A673 (cell line): ENCODE data around the gene CLK1. TPM values are rescaled to one million over a fixed set of nuclear protein-coding genes. Genes with fewer than 3 reads are reported as not detected.

Source experiments
- total RNA-seq: library from RNA; stranded (reverse); gene quantifications from 2 replicates; pipeline ENCODE4 v1.2.3, GENCODE V29; 2021

CLK1 gene
- total RNA-seq, 1 experiment from 2014 or later = 73.3 TPM

Other genes with a start within 250 kb of the CLK1 start
- gene BZW1, start 52.7 kb downstream of the CLK1 start, total RNA-seq = 321 and 396 TPM in 2 replicates
- gene PPIL3, start 24.4 kb upstream of the CLK1 start, total RNA-seq = 37.2 and 48.3 TPM in 2 replicates
- gene NIF3L1, start 24.7 kb upstream of the CLK1 start, total RNA-seq = 56.4 and 56.7 TPM in 2 replicates
- 48.6 and 56.0 TPM in 2 replicates for gene ORC2, start 99.0 kb upstream of the CLK1 start, total RNA-seq
- gene HYCC2, start 207.0 kb upstream of the CLK1 start, total RNA-seq = 15.5 and 18.4 TPM in 2 replicates
- 119 and 120 TPM in 2 replicates for gene NDUFB3, start 207.3 kb upstream of the CLK1 start, total RNA-seq